GM12801 (cell line): ENCODE data around the gene RGS6.

Experiments
- CTCF ChIP-seq: IDR thresholded peaks from one replicate; pipeline ENCODE4 v1.5.1; 2011; ENCODE audit warnings: control low read depth; ENCODE audit not compliant: insufficient read length; ENCODE audit errors: extremely low read depth

RGS6 gene

GRCh38 chr14:72401101-72401625 lies 468.9 kb downstream of the RGS6 start:
- no peak for TF ChIP-seq CTCF

GRCh38 chr14:72401632-72402376 lies 469.6 kb downstream of the RGS6 start:
- no peak for TF ChIP-seq CTCF

GRCh38 chr14:72402377-72402772 lies 470.1 kb downstream of the RGS6 start:
- no peak for TF ChIP-seq CTCF

- no peak for TF ChIP-seq CTCF
Observed at GRCh38 chr14:72404106-72404774, 472.0 kb downstream of the RGS6 start.

GRCh38 chr14:72404998-72405397 lies 472.8 kb downstream of the RGS6 start:
- TF ChIP-seq CTCF: no peak

GRCh38 chr14:72408020-72408419 lies 475.8 kb downstream of the RGS6 start:
- no peak for TF ChIP-seq CTCF

- TF ChIP-seq CTCF: no peak
Observed at GRCh38 chr14:72409047-72409446, 476.8 kb downstream of the RGS6 start.
